Ishikawa (cell line): ENCODE results near the gene FEZF2.

Source experiments
- CREB1 ChIP-seq: IDR thresholded peaks from 2 replicates; pipeline ENCODE4 v1.6.1; 2012; ENCODE audit warnings: low read depth
- EP300 ChIP-seq: IDR thresholded peaks from 2 replicates; pipeline ENCODE4 v1.6.1; 2012; ENCODE audit warnings: borderline replicate concordance
- NFIC ChIP-seq: IDR thresholded peaks from 2 replicates; pipeline ENCODE4 v1.6.1; 2012
- RAD21 ChIP-seq: IDR thresholded peaks from 2 replicates; pipeline ENCODE4 v1.6.1; 2012; ENCODE audit warnings: low read depth
- TAF1 ChIP-seq: IDR thresholded peaks from 2 replicates; pipeline ENCODE4 v1.6.1; 2012; ENCODE audit warnings: low read depth, mild to moderate bottlenecking
- TEAD4 ChIP-seq: IDR thresholded peaks from 2 replicates; pipeline ENCODE4 v1.6.1; 2012
- ZBTB7A ChIP-seq: IDR thresholded peaks from 2 replicates; pipeline ENCODE4 v1.6.1; 2012; ENCODE audit warnings: low read depth
- TF ChIP-seq, protein P1 (sequence below): IDR thresholded peaks from 2 replicates; pipeline ENCODE4 v1.6.1; 2012
- TF ChIP-seq, protein P2 (sequence below): IDR thresholded peaks from 2 replicates; pipeline ENCODE4 v1.6.1; 2012
- TF ChIP-seq, protein P3 (sequence below): IDR thresholded peaks from 2 replicates; pipeline ENCODE4 v1.6.1; 2012; ENCODE audit warnings: low read depth, mild to moderate bottlenecking

DNA sequence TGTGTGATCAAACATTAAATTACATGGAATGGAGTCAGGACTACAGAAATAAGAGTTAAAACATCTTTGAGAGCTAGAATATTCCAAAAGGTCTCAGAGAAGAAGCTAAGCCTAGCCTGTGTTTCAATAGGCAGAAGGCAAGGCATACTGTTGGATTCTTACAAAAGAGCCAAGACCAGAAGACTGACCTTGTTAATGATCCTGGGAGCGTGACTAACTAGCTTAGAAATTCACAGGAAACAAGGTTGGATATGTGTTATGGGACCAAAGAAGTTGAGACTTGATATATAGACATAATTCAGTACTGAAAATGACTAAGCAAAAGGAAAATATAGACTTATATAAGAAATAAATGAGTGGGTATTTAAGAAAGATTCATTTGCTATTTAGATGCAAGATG is 50.1 kb downstream of the FEZF2 start:
- TF ChIP-seq TEAD4 (no peak), NFIC (no peak), RAD21 (no peak), CREB1 (no peak), TAF1 (no peak), ZBTB7A (no peak), EP300 (no peak)
- TF ChIP-seq, protein P1, sequence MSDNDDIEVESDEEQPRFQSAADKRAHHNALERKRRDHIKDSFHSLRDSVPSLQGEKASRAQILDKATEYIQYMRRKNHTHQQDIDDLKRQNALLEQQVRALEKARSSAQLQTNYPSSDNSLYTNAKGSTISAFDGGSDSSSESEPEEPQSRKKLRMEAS = no peak
- TF ChIP-seq, protein P2, sequence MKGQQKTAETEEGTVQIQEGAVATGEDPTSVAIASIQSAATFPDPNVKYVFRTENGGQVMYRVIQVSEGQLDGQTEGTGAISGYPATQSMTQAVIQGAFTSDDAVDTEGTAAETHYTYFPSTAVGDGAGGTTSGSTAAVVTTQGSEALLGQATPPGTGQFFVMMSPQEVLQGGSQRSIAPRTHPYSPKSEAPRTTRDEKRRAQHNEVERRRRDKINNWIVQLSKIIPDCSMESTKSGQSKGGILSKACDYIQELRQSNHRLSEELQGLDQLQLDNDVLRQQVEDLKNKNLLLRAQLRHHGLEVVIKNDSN = no peak
- TF ChIP-seq, protein P3, sequence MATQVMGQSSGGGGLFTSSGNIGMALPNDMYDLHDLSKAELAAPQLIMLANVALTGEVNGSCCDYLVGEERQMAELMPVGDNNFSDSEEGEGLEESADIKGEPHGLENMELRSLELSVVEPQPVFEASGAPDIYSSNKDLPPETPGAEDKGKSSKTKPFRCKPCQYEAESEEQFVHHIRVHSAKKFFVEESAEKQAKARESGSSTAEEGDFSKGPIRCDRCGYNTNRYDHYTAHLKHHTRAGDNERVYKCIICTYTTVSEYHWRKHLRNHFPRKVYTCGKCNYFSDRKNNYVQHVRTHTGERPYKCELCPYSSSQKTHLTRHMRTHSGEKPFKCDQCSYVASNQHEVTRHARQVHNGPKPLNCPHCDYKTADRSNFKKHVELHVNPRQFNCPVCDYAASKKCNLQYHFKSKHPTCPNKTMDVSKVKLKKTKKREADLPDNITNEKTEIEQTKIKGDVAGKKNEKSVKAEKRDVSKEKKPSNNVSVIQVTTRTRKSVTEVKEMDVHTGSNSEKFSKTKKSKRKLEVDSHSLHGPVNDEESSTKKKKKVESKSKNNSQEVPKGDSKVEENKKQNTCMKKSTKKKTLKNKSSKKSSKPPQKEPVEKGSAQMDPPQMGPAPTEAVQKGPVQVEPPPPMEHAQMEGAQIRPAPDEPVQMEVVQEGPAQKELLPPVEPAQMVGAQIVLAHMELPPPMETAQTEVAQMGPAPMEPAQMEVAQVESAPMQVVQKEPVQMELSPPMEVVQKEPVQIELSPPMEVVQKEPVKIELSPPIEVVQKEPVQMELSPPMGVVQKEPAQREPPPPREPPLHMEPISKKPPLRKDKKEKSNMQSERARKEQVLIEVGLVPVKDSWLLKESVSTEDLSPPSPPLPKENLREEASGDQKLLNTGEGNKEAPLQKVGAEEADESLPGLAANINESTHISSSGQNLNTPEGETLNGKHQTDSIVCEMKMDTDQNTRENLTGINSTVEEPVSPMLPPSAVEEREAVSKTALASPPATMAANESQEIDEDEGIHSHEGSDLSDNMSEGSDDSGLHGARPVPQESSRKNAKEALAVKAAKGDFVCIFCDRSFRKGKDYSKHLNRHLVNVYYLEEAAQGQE = no peak
